Measurements from ENCODE around the gene DCK. TPM values are rescaled to one million over a fixed set of nuclear protein-coding genes. Genes with fewer than 3 reads are reported as not detected.
A peak's percentile ranks its signal among the peaks of the same experiment; 100 is the strongest.

The DCK gene
- polyA plus RNA-seq, 1 experiment, result 9.8 TPM

- Histone ChIP-seq H3K27ac (ENCODE audit: low read depth, low read length) (no peak overlapping the region), H3K27me3 (ENCODE audit: control insufficient read depth, insufficient read depth, low read length) (no peaks in the 10 kb centered on the region), H3K9me3 (ENCODE audit: control insufficient read depth, insufficient read depth, low read length) (no peaks in the 10 kb centered on the region), H3K4me3 (ENCODE audit: low read depth, low read length) (no peak overlapping the region)
- CTCF ChIA-PET, result interaction anchor here (1.2 kb wide), 1 partner anchor 354 kb away, joined by 3 read pairs; no protein-coding TSS in a partner anchor
- POLR2A ChIA-PET, result no interaction called here
- no peak for DNase-seq (ENCODE audit: low read depth, low spot score)
- no peak for TF ChIP-seq CTCF (IDR thresholded peaks at IDR 0.05; ENCODE audit: low read depth, low read length)
Measured at GRCh38 chr4:71006203-71006907, 12.9 kb downstream of the DCK start.

GRCh38 chr4:71008196-71008595 lies 14.7 kb downstream of the DCK start:
- Histone ChIP-seq H3K27me3 (ENCODE audit: control insufficient read depth, insufficient read depth, low read length) (no peaks in the 10 kb centered on the region), H3K9me3 (ENCODE audit: control insufficient read depth, insufficient read depth, low read length) (no peaks in the 10 kb centered on the region), H3K4me3 (ENCODE audit: low read depth, low read length) (no peak overlapping the region), H3K27ac (ENCODE audit: low read depth, low read length) (no peak overlapping the region)
- DNase-seq (ENCODE audit: low read depth, low spot score), result no peak
- POLR2A ChIA-PET, result no interaction called here
- TF ChIP-seq CTCF (IDR thresholded peaks at IDR 0.05; ENCODE audit: low read depth, low read length), result no peak
- CTCF ChIA-PET, result interaction anchor here (1.1 to 2.8 kb wide), 4 partner anchors 8 to 19 kb away, joined by 4 to 36 read pairs (median 26); no protein-coding TSS in a partner anchor

GRCh38 chr4:71009086-71009485 lies 15.6 kb downstream of the DCK start:
- TF ChIP-seq CTCF (IDR thresholded peaks at IDR 0.05; ENCODE audit: low read depth, low read length), result no peak
- POLR2A ChIA-PET, result interaction anchor here (1.2 to 1.6 kb wide), 2 partner anchors 107 to 171 kb away, joined by 4 to 5 read pairs; partner anchors contain the start of gene MOB1B
- Histone ChIP-seq H3K4me3 (ENCODE audit: low read depth, low read length) (no peak overlapping the region), H3K27ac (ENCODE audit: low read depth, low read length) (no peak overlapping the region), H3K27me3 (ENCODE audit: control insufficient read depth, insufficient read depth, low read length) (no peaks in the 10 kb centered on the region), H3K9me3 (ENCODE audit: control insufficient read depth, insufficient read depth, low read length) (no peaks in the 10 kb centered on the region)
- CTCF ChIA-PET, result interaction anchor here (0.6 to 3.3 kb wide), 17 partner anchors 9 to 684 kb away, joined by 3 to 54 read pairs (median 9); partner anchors contain the start of gene DCK
- no peak for DNase-seq (ENCODE audit: low read depth, low spot score)

GRCh38 chr4:71009890-71010588 lies 16.6 kb downstream of the DCK start:
- Histone ChIP-seq H3K27ac (ENCODE audit: low read depth, low read length) (no peak overlapping the region), H3K4me3 (ENCODE audit: low read depth, low read length) (no peak overlapping the region), H3K9me3 (ENCODE audit: control insufficient read depth, insufficient read depth, low read length) (no peaks in the 10 kb centered on the region), H3K27me3 (ENCODE audit: control insufficient read depth, insufficient read depth, low read length) (no peaks in the 10 kb centered on the region)
- ChIA-PET POLR2A (interaction anchor here (0.6 to 1.6 kb wide), 3 partner anchors 17 to 172 kb away, joined by 4 to 5 read pairs (median 4); partner anchors contain the start of gene MOB1B), CTCF (interaction anchor here (0.6 to 3.3 kb wide), 60 partner anchors 10 to 1883 kb away, joined by 3 to 54 read pairs (median 4); partner anchors contain the start of gene DCK)
- no peak for DNase-seq (ENCODE audit: low read depth, low spot score)
- peak; percentile 68 for TF ChIP-seq CTCF (IDR thresholded peaks at IDR 0.05; ENCODE audit: low read depth, low read length)

Measured in AG04450 (cell line).